ENCODE results near the gene UBE2M. TPM values are rescaled to one million over a fixed set of nuclear protein-coding genes. Genes with fewer than 3 reads are reported as not detected.

Gene UBE2M
- total RNA-seq, result 38.8 TPM

GRCh38 chr19:58558066-58558622 lies at the start of gene UBE2M:
TSS of gene UBE2M (minus strand) at chr19:58558611. CDS start at chr19:58558381, 230 bp downstream.

GRCh38 chr19:58572818-58573657 lies 14.6 kb upstream of the UBE2M start, which contains the start of gene MZF1:
TSS of gene MZF1 (minus strand) at chr19:58573335. CDS start at chr19:58571389, 1,946 bp downstream.

GRCh38 chr19:58554494-58555368 lies 3.7 kb downstream of the UBE2M start, which contains the start of gene CHMP2A:
TSS of gene CHMP2A (minus strand) at chr19:58555105. CDS start at chr19:58554212, 893 bp downstream.

GRCh38 chr19:58543826-58544590 lies 14.4 kb downstream of the UBE2M start, which contains the start of gene TRIM28:
TSS of gene TRIM28 (plus strand) at chr19:58544064. CDS start at chr19:58544758, 694 bp downstream.

GRCh38 chr19:58519355-58520256 lies 38.8 kb downstream of the UBE2M start, which contains the start of gene ZBTB45:
TSS of gene ZBTB45 (minus strand) at chr19:58519810. CDS start at chr19:58517673, 2,137 bp downstream.

GRCh38 chr19:58511353-58512208 lies 46.8 kb downstream of the UBE2M start, which contains the start of gene SLC27A5:
TSS of gene SLC27A5 (minus strand) at chr19:58511992. CDS start at chr19:58511955, 37 bp downstream.

Small RNA genes lying within 50 kb of the gene (small RNA-seq; reads per million reads assigned to genes)
- gene MIR6807 (ENCODE audit: low replicate concordance), result 0.12 reads per million
- gene RN7SL525P (ENCODE audit: low replicate concordance), result not detected

Other genes starting within 250 kb of the UBE2M start
- gene ZSCAN22, start 231.6 kb downstream of the UBE2M start, total RNA-seq, result 4.4 TPM
- 4.1 TPM for gene A1BG, start 205.1 kb downstream of the UBE2M start, total RNA-seq
- 8.1 TPM for gene ZNF497, start 195.9 kb downstream of the UBE2M start, total RNA-seq
- gene ZNF837, start 177.6 kb downstream of the UBE2M start, total RNA-seq, result 1.6 TPM
- 1,498 TPM for gene RPS5, start 171.3 kb downstream of the UBE2M start, total RNA-seq
- gene RNF225, start 163.0 kb downstream of the UBE2M start, total RNA-seq, result not detected
- gene ZNF584, start 150.0 kb downstream of the UBE2M start, total RNA-seq, result 27.9 TPM
- gene ZNF132, start 118.5 kb downstream of the UBE2M start, total RNA-seq, result 21.0 TPM
- 21.9 TPM for gene ZNF324B, start 107.0 kb downstream of the UBE2M start, total RNA-seq
- 34.1 TPM for gene ZNF324, start 91.5 kb downstream of the UBE2M start, total RNA-seq
- gene ZNF446, start 82.3 kb downstream of the UBE2M start, total RNA-seq, result 16.0 TPM
- gene SLC27A5, start 46.6 kb downstream of the UBE2M start, total RNA-seq, result 7.5 TPM
- 10.3 TPM for gene ZBTB45, start 38.8 kb downstream of the UBE2M start, total RNA-seq
- 345 TPM for gene TRIM28, start 14.5 kb downstream of the UBE2M start, total RNA-seq
- 72.0 TPM for gene CHMP2A, start 3.5 kb downstream of the UBE2M start, total RNA-seq
- gene MZF1, start 14.7 kb upstream of the UBE2M start, total RNA-seq, result 26.3 TPM